ENCODE measurements around the gene AGRP. TPM values are rescaled to one million over a fixed set of nuclear protein-coding genes. Genes with fewer than 3 reads are reported as not detected.

The AGRP gene
- total and polyA plus RNA-seq, 3 donors from 2014 or later: 1.2 to 1.7 TPM; not detected in 1

- Histone ChIP-seq H3K9me3 (no peaks in the 10 kb centered on the region), H3K4me1 (peaks cover 11% of the 10 kb centered on the region), H3K36me3 (ENCODE audit: low read depth, missing control alignments) (no peaks in the 10 kb centered on the region), H3K27me3 (no peaks in the 10 kb centered on the region), H3K4me3 (no peak overlapping the region), H3K27ac (no peak overlapping the region)
- DNase-seq: no peak
- TF ChIP-seq CTCF (IDR thresholded peaks at IDR 0.05) (no peak), POLR2A (IDR thresholded peaks at IDR 0.05) (no peak)
- intact Hi-C loops (cut with DNase I; ENCODE audit: low total_unique reads): no loop called here
- 93% methylated on average over 20 to 23 of the region's 23 CpGs for WGBS, 2 donors
Observed at GRCh38 chr16:67436640-67437193, 46.6 kb downstream of the AGRP start.

- DNase-seq: no peak
Observed at GRCh38 chr16:67435758-67436164, 47.6 kb downstream of the AGRP start.

GRCh38 chr16:67433131-67433719 lies 50.1 kb downstream of the AGRP start:
- no peak overlapping the region for H3K4me3 ChIP-seq
- H3K27ac ChIP-seq: no peak overlapping the region
- no peaks in the 10 kb centered on the region for H3K36me3 ChIP-seq (ENCODE audit: low read depth, missing control alignments)
- H3K9me3 ChIP-seq: no peaks in the 10 kb centered on the region
- TF ChIP-seq POLR2A (IDR thresholded peaks at IDR 0.05) (no peak), CTCF (IDR thresholded peaks at IDR 0.05) (no peak)
- H3K4me1 ChIP-seq: peaks cover 27% of the 10 kb centered on the region
- 70 to 85% methylated on average over 5 of the region's 5 CpGs for WGBS, 2 donors
- intact Hi-C loops (cut with DNase I; ENCODE audit: low total_unique reads): no loop called here
- DNase-seq: no peak
- H3K27me3 ChIP-seq: no peaks in the 10 kb centered on the region

More at GRCh38 chr16:67435758-67436164, 47.6 kb downstream of the AGRP start:
- H3K4me1 ChIP-seq: peaks cover 14% of the 10 kb centered on the region
- H3K36me3 ChIP-seq (ENCODE audit: low read depth, missing control alignments): no peaks in the 10 kb centered on the region
- intact Hi-C loops (cut with DNase I; ENCODE audit: low total_unique reads): no loop called here
- H3K9me3 ChIP-seq: no peaks in the 10 kb centered on the region
- H3K4me3 ChIP-seq: no peak overlapping the region
- TF ChIP-seq POLR2A (IDR thresholded peaks at IDR 0.05) (no peak), CTCF (IDR thresholded peaks at IDR 0.05) (no peak)
- WGBS, 2 donors: 93% methylated on average over 16 of the region's 16 CpGs; no CpG with 5 or more reads in 1 of the 2 donors
- H3K27me3 ChIP-seq: no peaks in the 10 kb centered on the region
- no peak overlapping the region for H3K27ac ChIP-seq

Other genes starting within 250 kb of the AGRP start
- 10 to 100 TPM; 28.8 to 40.0 TPM for gene FHOD1, start 236.1 kb downstream of the AGRP start, total RNA-seq
- gene FHOD1, start 236.1 kb downstream of the AGRP start, polyA plus RNA-seq (ENCODE audit: insufficient read depth, low read depth, low replicate concordance): 17.0 TPM
- gene SLC9A5, start 234.6 kb downstream of the AGRP start, total RNA-seq: 10 to 100 TPM in 1 of 2 donors, 1 to 10 TPM in 1; 6.8 to 15.7 TPM
- 4.8 TPM for gene SLC9A5, start 234.6 kb downstream of the AGRP start, polyA plus RNA-seq (ENCODE audit: insufficient read depth, low read depth, low replicate concordance)
- 100 to 1,000 TPM in 1 of 2 donors, 10 to 100 TPM in 1; 86.5 to 137 TPM for gene PLEKHG4, start 204.0 kb downstream of the AGRP start, total RNA-seq
- 102 TPM for gene PLEKHG4, start 204.0 kb downstream of the AGRP start, polyA plus RNA-seq (ENCODE audit: insufficient read depth, low read depth, low replicate concordance)
- gene KCTD19, start 156.8 kb downstream of the AGRP start, total RNA-seq: 100 to 1,000 TPM in 1 of 2 donors, 10 to 100 TPM in 1; 59.2 to 102 TPM
- 144 TPM for gene KCTD19, start 156.8 kb downstream of the AGRP start, polyA plus RNA-seq (ENCODE audit: insufficient read depth, low read depth, low replicate concordance)
- 10 to 100 TPM; 28.3 to 40.9 TPM for gene LRRC36, start 156.7 kb downstream of the AGRP start, total RNA-seq
- gene LRRC36, start 156.7 kb downstream of the AGRP start, polyA plus RNA-seq (ENCODE audit: insufficient read depth, low read depth, low replicate concordance): 94.5 TPM
- gene TPPP3, start 90.0 kb downstream of the AGRP start, total RNA-seq: 10 to 100 TPM in 1 of 2 donors, 1 to 10 TPM in 1; 9.5 to 17.5 TPM
- 67.6 TPM for gene TPPP3, start 90.0 kb downstream of the AGRP start, polyA plus RNA-seq (ENCODE audit: insufficient read depth, low read depth, low replicate concordance)
- gene ZDHHC1, start 67.1 kb downstream of the AGRP start, total RNA-seq: 10 to 100 TPM; 62.0 to 62.7 TPM
- 26.7 TPM for gene ZDHHC1, start 67.1 kb downstream of the AGRP start, polyA plus RNA-seq (ENCODE audit: insufficient read depth, low read depth, low replicate concordance)
- 1 to 10 TPM; 4.9 to 7.7 TPM for gene HSD11B2, start 52.4 kb downstream of the AGRP start, total RNA-seq
- gene HSD11B2, start 52.4 kb downstream of the AGRP start, polyA plus RNA-seq (ENCODE audit: insufficient read depth, low read depth, low replicate concordance): 11.5 TPM
- gene ATP6V0D1, start 2.4 kb downstream of the AGRP start, total RNA-seq: 100 to 1,000 TPM in 1 of 2 donors, 10 to 100 TPM in 1; 95.0 to 135 TPM
- 165 TPM for gene ATP6V0D1, start 2.4 kb downstream of the AGRP start, polyA plus RNA-seq (ENCODE audit: insufficient read depth, low read depth, low replicate concordance)
- 100 to 1,000 TPM in 1 of 2 donors, 10 to 100 TPM in 1; 79.4 to 109 TPM for gene RIPOR1, start 45.3 kb upstream of the AGRP start, total RNA-seq
- 36.1 TPM for gene RIPOR1, start 45.3 kb upstream of the AGRP start, polyA plus RNA-seq (ENCODE audit: insufficient read depth, low read depth, low replicate concordance)
- 10 to 100 TPM; 45.5 to 47.0 TPM for gene CTCF, start 79.0 kb upstream of the AGRP start, total RNA-seq
- 25.9 TPM for gene CTCF, start 79.0 kb upstream of the AGRP start, polyA plus RNA-seq (ENCODE audit: insufficient read depth, low read depth, low replicate concordance)
- gene CARMIL2, start 161.6 kb upstream of the AGRP start, total RNA-seq: 1 to 10 TPM; 5.6 to 7.9 TPM
- 3.1 TPM for gene CARMIL2, start 161.6 kb upstream of the AGRP start, polyA plus RNA-seq (ENCODE audit: insufficient read depth, low read depth, low replicate concordance)
- gene ACD, start 176.7 kb upstream of the AGRP start, total RNA-seq: 10 to 100 TPM; 44.7 to 48.3 TPM
- gene ACD, start 176.7 kb upstream of the AGRP start, polyA plus RNA-seq (ENCODE audit: insufficient read depth, low read depth, low replicate concordance): 40.3 TPM
- 10 to 100 TPM; 30.0 to 80.1 TPM for gene PARD6A, start 177.4 kb upstream of the AGRP start, total RNA-seq
- gene PARD6A, start 177.4 kb upstream of the AGRP start, polyA plus RNA-seq (ENCODE audit: insufficient read depth, low read depth, low replicate concordance): 35.4 TPM
- gene ENKD1, start 183.2 kb upstream of the AGRP start, total RNA-seq: 10 to 100 TPM; 37.7 to 47.5 TPM
- gene ENKD1, start 183.2 kb upstream of the AGRP start, polyA plus RNA-seq (ENCODE audit: insufficient read depth, low read depth, low replicate concordance): 53.3 TPM
- 10 to 100 TPM; 38.7 to 43.4 TPM for gene C16orf86, start 183.3 kb upstream of the AGRP start, total RNA-seq
- gene C16orf86, start 183.3 kb upstream of the AGRP start, polyA plus RNA-seq (ENCODE audit: insufficient read depth, low read depth, low replicate concordance): 77.9 TPM
- 10 to 100 TPM; 18.0 to 20.4 TPM for gene GFOD2, start 235.8 kb upstream of the AGRP start, total RNA-seq
- 23.0 TPM for gene GFOD2, start 235.8 kb upstream of the AGRP start, polyA plus RNA-seq (ENCODE audit: insufficient read depth, low read depth, low replicate concordance)